Peyer's patch (tissue), 4 donors: ENCODE measurements around the gene PRPF6. TPM values are rescaled to one million over a fixed set of nuclear protein-coding genes. Genes with fewer than 3 reads are reported as not detected.

Experiments used
- DNase-seq, 3 donors: peaks; one replicate each; pipeline ENCODE4 v3.0.0-alpha.2; 2017 to 2019
- H3K27ac ChIP-seq, 4 donors: fragments of 200-600 bp; sonication (generic); one replicate each; pipeline ENCODE4 v1.5.1; 2016 to 2019
- H3K27me3 ChIP-seq, 2 donors: fragments of 200-600 bp; sonication (generic); one replicate each; pipeline ENCODE4 v1.5.1; 2019
- H3K36me3 ChIP-seq, 3 donors: fragments of 200-600 bp; sonication (generic); one replicate each; pipeline ENCODE4 v1.5.1; 2016 to 2019
- H3K4me1 ChIP-seq, 4 donors: fragments of 200-600 bp; sonication (generic); one replicate each; pipeline ENCODE4 v1.5.1; 2016 to 2019
- H3K4me3 ChIP-seq, 4 donors: fragments of 200-600 bp; sonication (generic); 1 replicate in 3 of 4; 2 replicates in 1 of 4; pipeline ENCODE4 v1.5.1; 2016 to 2019; ENCODE audit warnings: mild to moderate bottlenecking in 1 of 4
- H3K9me3 ChIP-seq, 4 donors: fragments of 200-600 bp; sonication (generic); one replicate each; pipeline ENCODE4 v1.5.1; 2016 to 2019; ENCODE audit warnings: mild to moderate bottlenecking in 1 of 4
- POLR2A ChIP-seq, 2 donors: fragments of 450-650 bp; IDR thresholded peaks; one replicate each; pipeline ENCODE4 v1.5.1; 2017; ENCODE audit warnings: antibody characterized with exemption in 2 of 2, mild to moderate bottlenecking in 2 of 2, moderate library complexity in 2 of 2
- total RNA-seq, 4 donors: library from RNA; depleted of rRNA; stranded (reverse); fragments of >200 nt; gene quantifications; one replicate each; pipeline ENCODE4 v1.1.0, GENCODE V29; 2016
- TF ChIP-seq, protein P1 (sequence below), 6 experiments: fragments of 450-650 bp in 4 of 6; fragments of 200-600 bp in 2 of 6; sonication (generic) in 1 of 6; IDR thresholded peaks; one replicate each; pipeline ENCODE4 v1.5.1; 2017 to 2019; ENCODE audit warnings: antibody characterized with exemption in 6 of 6, mild to moderate bottlenecking in 3 of 6, moderate library complexity in 1 of 6

Gene PRPF6
- total RNA-seq, 4 donors from 2014 or later = 49.6 to 95.7 (median 64.2) TPM

DNA sequence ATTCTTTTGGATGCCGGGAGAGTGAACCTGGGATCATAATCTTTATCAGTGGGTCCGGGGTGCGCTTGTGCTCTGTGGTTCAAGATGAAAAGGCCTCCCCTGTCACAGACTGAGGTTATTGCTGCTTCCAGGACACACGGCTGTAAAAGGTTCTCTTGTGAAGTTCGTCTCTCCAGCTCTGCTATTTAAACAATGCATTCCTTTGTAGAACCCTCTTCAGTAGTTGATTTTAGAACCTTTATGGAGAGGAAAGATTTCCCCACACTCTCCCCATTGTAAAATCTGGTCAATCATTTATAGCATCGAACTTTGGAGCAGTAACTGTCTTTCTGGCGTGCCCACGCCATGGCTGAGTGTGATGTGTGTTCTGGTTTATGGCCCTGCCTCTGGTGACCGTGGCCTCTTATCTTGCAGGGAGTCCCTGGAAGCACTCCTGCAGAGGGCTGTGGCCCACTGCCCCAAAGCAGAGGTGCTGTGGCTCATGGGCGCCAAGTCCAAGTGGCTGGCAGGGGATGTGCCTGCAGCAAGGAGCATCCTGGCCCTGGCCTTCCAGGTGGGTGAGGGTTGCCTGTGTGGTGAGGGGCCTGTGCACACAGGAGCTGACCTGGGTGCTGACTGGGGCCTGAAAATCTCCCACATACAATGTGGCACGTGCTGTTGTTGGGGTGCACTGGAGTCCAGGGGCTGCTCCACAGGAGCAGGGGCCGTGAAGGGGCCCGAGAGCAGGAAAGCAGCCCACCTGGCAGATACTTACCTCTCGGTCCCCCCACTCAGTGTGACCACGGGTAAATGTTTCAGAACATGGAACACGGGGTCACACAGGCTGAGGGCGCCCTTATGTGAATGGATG, 43.4 kb downstream of the PRPF6 start:
- no peak overlapping the region for H3K4me3 ChIP-seq
- no peak overlapping the region for H3K27ac ChIP-seq
- peak in 2 of 3 donors; percentile 73 for DNase-seq
- H3K9me3 ChIP-seq = no peaks in the 10 kb centered on the region
- peaks cover 0 to 18% (median 4%) of the 10 kb centered on the region in 4 donors for H3K4me1 ChIP-seq
- TF ChIP-seq, protein P1, sequence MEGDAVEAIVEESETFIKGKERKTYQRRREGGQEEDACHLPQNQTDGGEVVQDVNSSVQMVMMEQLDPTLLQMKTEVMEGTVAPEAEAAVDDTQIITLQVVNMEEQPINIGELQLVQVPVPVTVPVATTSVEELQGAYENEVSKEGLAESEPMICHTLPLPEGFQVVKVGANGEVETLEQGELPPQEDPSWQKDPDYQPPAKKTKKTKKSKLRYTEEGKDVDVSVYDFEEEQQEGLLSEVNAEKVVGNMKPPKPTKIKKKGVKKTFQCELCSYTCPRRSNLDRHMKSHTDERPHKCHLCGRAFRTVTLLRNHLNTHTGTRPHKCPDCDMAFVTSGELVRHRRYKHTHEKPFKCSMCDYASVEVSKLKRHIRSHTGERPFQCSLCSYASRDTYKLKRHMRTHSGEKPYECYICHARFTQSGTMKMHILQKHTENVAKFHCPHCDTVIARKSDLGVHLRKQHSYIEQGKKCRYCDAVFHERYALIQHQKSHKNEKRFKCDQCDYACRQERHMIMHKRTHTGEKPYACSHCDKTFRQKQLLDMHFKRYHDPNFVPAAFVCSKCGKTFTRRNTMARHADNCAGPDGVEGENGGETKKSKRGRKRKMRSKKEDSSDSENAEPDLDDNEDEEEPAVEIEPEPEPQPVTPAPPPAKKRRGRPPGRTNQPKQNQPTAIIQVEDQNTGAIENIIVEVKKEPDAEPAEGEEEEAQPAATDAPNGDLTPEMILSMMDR (IDR thresholded peaks at IDR 0.05) = no peak
- TF ChIP-seq POLR2A (IDR thresholded peaks at IDR 0.05) = no peak
- H3K36me3 ChIP-seq = peaks cover 0 to 95% (median 4%) of the 10 kb centered on the region in 3 donors
- no peaks in the 10 kb centered on the region for H3K27me3 ChIP-seq

DNA sequence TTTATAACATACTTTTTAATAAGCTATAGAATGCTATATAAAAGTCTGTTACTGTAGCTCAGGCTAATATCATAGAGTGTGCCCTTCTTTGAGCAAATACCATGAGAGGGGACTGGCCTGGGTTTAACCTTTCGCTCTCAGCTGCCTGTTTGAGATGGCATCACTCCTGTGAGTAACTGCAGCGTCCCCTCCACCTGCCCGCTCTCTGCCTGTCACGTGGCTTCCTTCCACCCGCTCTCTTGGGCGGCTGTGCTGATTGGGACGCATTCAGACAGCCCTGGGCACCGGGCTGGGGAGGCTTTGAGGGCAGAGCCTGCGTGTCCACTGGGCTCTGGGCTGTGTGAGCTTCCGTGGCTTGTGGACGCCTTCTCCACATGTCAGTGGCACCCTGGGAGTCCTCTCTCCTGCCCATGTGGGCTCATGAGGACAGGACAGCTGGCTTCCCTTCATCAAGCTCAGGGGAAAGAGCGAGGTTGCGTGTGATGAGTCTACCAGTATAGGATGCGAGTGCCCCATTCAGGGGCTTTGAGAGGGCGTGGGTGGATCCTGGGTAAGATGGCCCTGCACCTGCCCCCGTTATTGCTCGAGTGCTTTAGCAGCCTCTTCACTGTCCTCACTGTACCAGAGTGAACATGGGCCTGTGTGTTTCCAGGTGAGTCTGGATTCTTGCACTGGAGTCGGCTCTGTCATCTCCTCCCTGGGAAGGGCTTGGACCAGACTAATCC, 44.3 kb downstream of the PRPF6 start:
- H3K9me3 ChIP-seq = no peaks in the 10 kb centered on the region
- H3K36me3 ChIP-seq = peaks cover 0 to 95% (median 10%) of the 10 kb centered on the region in 3 donors
- TF ChIP-seq, protein P1 (IDR thresholded peaks at IDR 0.05) = no peak
- TF ChIP-seq POLR2A (IDR thresholded peaks at IDR 0.05) = no peak
- H3K27me3 ChIP-seq = no peaks in the 10 kb centered on the region
- H3K4me3 ChIP-seq = no peak overlapping the region
- H3K27ac ChIP-seq = no peak overlapping the region
- H3K4me1 ChIP-seq = peaks cover 0 to 18% (median 4%) of the 10 kb centered on the region in 4 donors
- DNase-seq = no peak

DNA sequence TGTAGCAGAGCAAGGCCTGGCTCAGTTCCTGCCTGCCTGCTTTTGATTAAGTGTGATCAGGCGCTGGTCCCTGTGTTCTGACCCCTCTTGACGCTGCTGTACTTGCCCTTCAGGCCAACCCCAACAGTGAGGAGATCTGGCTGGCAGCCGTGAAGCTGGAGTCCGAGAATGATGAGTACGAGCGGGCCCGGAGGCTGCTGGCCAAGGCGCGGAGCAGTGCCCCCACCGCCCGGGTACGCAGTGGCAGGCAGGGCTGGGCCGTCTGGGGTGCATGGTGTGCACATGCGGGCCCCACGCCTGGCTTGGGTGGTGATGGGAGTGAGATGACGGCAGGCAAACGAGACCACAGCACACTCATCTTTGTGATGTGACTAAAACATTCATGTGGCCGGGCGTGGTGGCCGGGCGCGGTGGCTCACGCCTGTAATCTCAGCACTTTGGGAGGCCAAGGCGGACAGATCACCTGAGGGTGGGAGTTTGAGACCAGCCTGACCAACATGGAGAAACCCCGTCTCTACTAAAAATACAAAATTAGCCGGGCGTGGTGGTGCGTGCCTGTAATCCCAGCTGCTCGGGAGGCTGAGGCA, 45.0 kb downstream of the PRPF6 start:
- no peak for DNase-seq
- Histone ChIP-seq H3K4me3 (no peak overlapping the region), H3K27me3 (no peaks in the 10 kb centered on the region), H3K27ac (no peak overlapping the region), H3K9me3 (no peaks in the 10 kb centered on the region), H3K36me3 (peaks cover 0 to 92% (median 10%) of the 10 kb centered on the region in 3 donors), H3K4me1 (peaks cover 0 to 18% (median 4%) of the 10 kb centered on the region in 4 donors)
- TF ChIP-seq POLR2A (IDR thresholded peaks at IDR 0.05) = no peak
- TF ChIP-seq, protein P1 (IDR thresholded peaks at IDR 0.05) = no peak

DNA sequence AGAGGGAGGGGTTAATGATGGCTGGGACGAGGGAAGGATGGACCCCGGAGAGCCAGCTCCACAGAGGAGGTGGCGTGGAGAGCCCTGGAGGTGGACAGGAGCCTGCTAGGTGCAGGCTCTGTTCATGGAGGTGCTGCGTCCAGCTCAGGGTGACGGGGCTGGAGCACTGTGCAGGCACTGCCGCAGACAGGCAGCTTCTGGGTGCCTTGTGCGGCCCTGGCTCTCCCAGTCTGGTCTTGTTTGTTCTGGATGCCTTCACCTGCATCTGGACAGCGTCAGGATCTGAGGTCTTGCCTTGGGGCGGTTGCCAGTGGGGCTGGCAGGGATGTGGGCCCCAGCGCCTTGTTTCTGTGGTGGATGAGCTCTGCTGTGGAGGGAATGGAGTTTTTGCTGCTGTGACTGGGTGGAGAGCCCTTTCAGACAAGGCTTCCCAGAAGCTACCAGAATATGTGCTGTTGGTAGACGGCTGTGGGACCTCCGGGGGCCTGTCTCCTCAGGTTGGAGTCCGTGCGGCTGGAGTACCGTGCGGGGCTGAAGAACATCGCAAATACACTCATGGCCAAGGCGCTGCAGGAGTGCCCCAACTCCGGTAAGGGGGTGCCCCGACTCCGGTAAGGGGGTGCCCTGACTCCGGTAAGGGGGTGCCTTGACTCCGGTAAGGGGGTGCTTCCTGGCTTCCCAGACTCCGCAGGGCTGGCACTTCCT, 47.2 kb downstream of the PRPF6 start:
- TF ChIP-seq POLR2A (IDR thresholded peaks at IDR 0.05) = no peak
- TF ChIP-seq, protein P1 (IDR thresholded peaks at IDR 0.05) = no peak
- no peak overlapping the region for H3K27ac ChIP-seq
- peaks cover 0 to 98% (median 10%) of the 10 kb centered on the region in 3 donors for H3K36me3 ChIP-seq
- no peak for DNase-seq
- H3K4me3 ChIP-seq = no peak overlapping the region
- peaks cover 0 to 15% (median 4%) of the 10 kb centered on the region in 4 donors for H3K4me1 ChIP-seq
- no peaks in the 10 kb centered on the region for H3K27me3 ChIP-seq
- no peaks in the 10 kb centered on the region for H3K9me3 ChIP-seq
